Measurements from ENCODE around the gene SLC25A20. TPM values are rescaled to one million over a fixed set of nuclear protein-coding genes. Genes with fewer than 3 reads are reported as not detected.
"Not testable (repeated sequence)": the region's sequence is repeated elsewhere in the genome, so short reads cannot be mapped to it uniquely, and the experiment has no call there.

The SLC25A20 gene
- polyA plus RNA-seq (2013, experiment 1 of 2; ENCODE audit: insufficient read length): 18.0 TPM
- 18.4 TPM for polyA plus RNA-seq (2013, experiment 2 of 2; ENCODE audit: insufficient read length)

DNA sequence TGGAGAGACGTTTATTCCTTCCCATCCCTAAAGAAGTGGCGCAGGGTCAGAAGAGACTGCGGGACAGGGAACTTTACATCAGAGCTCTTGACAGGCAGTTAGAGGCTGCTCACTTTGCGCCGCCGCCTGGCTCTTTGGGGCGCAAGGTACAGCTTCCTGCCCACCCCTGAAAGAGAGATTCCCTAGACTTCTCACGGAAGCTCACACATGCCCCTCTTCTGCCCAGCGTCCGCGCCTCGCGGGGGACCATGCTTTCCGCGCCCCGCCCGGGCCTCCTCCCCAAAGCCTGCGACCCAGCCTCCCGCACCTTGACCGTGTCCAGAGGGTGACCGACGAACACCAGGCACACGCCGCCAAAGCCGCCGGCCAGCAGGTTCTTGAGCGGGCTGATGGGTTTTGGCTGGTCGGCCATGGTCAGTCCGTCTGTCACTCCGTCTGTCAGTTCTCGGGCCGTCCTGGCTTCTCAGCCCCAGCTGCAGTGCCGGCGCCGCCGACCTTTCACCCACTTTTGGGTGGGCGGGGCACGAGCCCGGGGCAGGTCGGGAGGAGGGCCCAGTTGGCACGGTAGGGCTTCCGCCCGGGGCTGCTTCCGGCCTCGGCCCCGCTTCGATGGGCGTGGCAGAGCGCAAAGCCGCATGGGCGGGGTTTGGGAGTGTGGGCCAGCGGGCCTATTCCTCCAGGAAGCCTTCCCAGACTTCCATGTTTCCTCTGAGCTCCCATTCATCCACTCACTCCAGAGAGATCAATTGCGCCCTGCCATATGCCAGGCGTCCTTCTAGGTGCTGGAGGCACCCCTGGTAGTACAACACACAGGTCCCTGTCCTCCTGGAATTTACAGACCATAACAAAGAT, at the start of gene SLC25A20:
TSS of gene SLC25A20 (minus strand) at position 500 of the 852 bp plus-strand sequence. CDS start at position 412, 88 bp downstream.
- peak; percentile 91 for DNase-seq

DNA sequence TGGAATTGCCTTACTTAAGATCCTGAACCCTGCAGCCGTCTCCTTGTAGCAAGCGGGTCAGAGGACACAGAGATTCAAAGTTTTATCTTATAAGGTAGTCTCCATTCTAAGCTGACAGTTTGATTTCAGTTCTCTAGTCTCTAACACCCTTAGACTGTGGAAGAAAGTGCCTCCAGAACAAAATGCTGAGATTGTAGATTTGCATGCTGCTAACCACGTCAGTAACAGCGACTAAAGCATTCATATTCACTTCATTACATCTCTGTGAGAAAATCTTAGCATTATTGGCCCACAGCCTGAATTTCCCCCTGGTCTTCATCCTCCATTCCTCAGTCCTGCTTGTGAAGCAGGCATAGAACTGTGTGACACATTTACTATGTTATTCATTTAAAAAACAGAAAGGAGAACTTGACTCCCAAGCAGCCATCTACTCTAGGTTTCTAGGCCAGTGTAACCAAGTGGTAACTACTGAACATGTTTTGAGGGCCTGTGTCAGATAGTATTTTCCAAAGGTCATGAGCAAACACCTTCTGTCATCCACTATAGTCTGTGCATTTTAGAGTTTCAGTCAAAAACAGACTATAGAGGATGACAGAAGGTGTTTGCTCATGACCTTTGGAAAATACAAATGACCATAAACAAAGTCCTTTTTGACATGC, 47.3 kb upstream of the SLC25A20 start:
- no peak for DNase-seq

GRCh38 chr3:48945432-48945831, 46.8 kb upstream of the SLC25A20 start:
- DNase-seq: no peak

- no peak for DNase-seq
These were observed 40.0 kb upstream of the SLC25A20 start for GRCh38 chr3:48938689-48939088.

DNA sequence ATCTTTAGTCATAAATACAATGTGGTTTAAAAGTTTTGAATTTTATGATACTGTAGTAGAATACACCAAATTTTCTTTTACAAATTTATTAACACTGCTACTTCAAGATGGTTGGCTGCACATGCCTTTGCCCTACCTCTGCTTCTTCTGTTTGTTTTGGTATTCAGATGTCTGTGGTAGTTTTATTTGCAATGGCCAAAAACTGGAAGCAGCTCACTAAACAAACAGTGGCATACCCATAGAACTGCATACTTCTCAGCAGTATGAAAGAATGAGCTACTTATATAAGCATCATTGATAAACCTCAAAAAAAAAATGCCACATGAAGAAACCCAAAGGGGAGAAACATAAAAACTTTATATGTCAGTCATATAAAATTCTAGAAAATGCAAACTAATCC, 39.5 kb upstream of the SLC25A20 start:
- no peak for DNase-seq

- DNase-seq: no peak
These were observed 36.8 kb upstream of the SLC25A20 start for GRCh38 chr3:48935530-48935929.

DNA sequence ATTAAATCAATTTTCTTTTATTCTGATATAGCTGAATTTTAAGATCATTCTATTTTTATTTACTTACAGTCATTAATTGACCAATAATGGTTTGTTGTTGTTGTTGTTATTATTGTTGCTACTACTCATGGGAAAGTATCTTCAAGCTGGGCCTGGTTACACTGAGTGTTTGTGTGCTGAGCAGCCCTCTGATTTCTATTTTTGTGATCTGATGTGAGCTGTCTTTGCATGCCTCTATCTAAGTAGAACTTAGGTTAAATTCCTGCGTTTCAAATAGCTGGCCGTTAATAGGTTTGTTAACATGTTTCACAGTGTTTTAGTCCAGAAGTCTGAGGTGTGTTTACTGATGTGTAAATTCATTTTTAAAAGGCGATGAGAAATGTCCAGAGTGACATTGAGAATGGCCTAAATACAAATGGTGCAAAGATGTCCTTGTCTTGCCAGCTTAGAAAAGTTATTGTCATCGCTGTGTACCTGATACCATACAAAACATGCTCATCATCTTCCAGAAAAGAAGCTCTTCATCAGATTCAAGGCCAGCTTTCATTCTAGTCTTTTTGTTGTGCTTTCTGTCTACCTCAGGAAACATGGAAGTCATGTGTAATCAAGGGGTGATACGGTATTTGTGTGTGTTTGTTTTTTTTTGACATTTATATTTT, 35.8 kb upstream of the SLC25A20 start:
- no peak for DNase-seq

DNA sequence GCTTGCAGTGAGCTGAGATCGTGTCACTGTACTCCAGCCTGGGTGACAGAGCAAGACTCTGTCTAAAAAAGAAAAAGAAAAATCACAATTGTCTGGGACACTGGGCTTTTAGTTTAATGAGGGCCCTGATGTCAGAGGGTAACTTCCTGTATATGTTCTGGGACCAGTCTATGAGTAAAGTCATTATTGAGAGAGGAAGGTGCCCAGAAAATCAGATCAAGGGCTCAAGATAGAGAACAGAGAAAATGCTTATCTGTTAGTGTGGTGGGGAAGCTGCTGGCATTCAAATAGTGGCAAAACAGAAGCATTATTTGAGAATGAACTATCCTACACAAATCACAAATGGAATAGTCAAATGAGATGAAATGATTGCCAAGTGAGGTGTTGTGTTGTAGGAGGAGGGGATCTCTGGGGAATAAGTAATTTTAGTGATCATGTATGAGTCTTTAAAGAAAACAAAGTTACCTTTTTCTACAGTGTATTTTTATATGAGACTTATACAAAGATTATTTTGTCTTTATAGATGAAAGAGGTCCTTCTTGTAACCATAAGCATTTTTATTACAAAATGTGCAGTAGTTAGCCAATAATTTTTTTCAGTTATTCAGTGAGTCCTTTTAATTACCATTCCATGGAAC, 33.4 kb upstream of the SLC25A20 start:
- no peak for DNase-seq

GRCh38 chr3:48930590-48930989, 31.9 kb upstream of the SLC25A20 start:
- DNase-seq: no peak

GRCh38 chr3:48929358-48930035, 30.8 kb upstream of the SLC25A20 start:
- no peak for DNase-seq

GRCh38 chr3:48928679-48929078, 30.0 kb upstream of the SLC25A20 start:
- no peak for DNase-seq

- no peak for DNase-seq
These were observed 29.2 kb upstream of the SLC25A20 start for GRCh38 chr3:48927928-48928327.

GRCh38 chr3:48926425-48927392, 28.0 kb upstream of the SLC25A20 start:
- no peak for DNase-seq

- DNase-seq: peak; percentile 47
These were observed 20.8 kb upstream of the SLC25A20 start for GRCh38 chr3:48919215-48920138.

- peak; percentile 94 for DNase-seq
These were observed 19.9 kb upstream of the SLC25A20 start, which contains the start of gene ARIH2 for GRCh38 chr3:48918388-48919214. Gene ARIH2 (plus strand): TSS chr3:48918842. CDS start chr3:48927559, 8,717 bp downstream.

- no peak for DNase-seq
These were observed 16.6 kb upstream of the SLC25A20 start for GRCh38 chr3:48915296-48915695.

- DNase-seq: not testable (repeated sequence)
These were observed 8.3 kb upstream of the SLC25A20 start for GRCh38 chr3:48907026-48907425.

DNA sequence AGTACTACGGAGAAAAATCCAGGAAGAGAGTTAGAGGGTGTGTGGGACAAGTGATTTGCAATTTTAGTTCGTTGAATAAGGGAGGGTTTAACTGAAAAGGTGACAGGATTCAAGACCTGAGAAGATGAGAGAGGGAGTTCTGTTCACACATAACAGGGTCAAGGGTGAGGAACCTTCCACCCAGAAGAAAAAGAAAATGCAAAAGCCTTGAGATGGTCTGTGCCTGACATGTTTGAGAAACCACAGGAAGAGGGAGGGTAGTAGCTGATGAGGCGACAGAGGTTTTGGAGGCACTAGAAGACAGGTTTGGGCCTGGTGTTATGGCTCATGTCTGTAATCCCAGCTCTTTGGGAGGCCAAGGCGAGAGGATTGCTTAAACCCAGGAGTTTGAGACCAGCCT, 591 bp upstream of the SLC25A20 start:
- DNase-seq: no peak

All from fibroblast of skin of scalp (primary cell).